ENCODE results near the gene IGLL5.

- TF ChIP-seq, protein P1, sequence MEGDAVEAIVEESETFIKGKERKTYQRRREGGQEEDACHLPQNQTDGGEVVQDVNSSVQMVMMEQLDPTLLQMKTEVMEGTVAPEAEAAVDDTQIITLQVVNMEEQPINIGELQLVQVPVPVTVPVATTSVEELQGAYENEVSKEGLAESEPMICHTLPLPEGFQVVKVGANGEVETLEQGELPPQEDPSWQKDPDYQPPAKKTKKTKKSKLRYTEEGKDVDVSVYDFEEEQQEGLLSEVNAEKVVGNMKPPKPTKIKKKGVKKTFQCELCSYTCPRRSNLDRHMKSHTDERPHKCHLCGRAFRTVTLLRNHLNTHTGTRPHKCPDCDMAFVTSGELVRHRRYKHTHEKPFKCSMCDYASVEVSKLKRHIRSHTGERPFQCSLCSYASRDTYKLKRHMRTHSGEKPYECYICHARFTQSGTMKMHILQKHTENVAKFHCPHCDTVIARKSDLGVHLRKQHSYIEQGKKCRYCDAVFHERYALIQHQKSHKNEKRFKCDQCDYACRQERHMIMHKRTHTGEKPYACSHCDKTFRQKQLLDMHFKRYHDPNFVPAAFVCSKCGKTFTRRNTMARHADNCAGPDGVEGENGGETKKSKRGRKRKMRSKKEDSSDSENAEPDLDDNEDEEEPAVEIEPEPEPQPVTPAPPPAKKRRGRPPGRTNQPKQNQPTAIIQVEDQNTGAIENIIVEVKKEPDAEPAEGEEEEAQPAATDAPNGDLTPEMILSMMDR (IDR thresholded peaks at IDR 0.05) = no peak
- no peak for TF ChIP-seq POLR2A (IDR thresholded peaks at IDR 0.05)
Observed at GRCh38 chr22:22933807-22934542, 46.4 kb downstream of the IGLL5 start.

All from thyroid gland (tissue), 4 donors.